CD4-positive, alpha-beta T cell treated with Interleukin-17A for 1 hour (primary cell): Measurements from ENCODE around the gene GNB5.
A peak's percentile ranks its signal among the peaks of the same experiment; 100 is the strongest.

Experiments
- DNase-seq: peaks from one replicate; pipeline ENCODE4 v3.0.0-alpha.2; 2020

Gene GNB5

GRCh38 chr15:52139599-52140462, 51.4 kb downstream of the GNB5 start:
- peak; percentile 61 for DNase-seq

GRCh38 chr15:52137432-52138357, 53.5 kb downstream of the GNB5 start:
- peak; percentile 19 for DNase-seq

- no peak for DNase-seq
Measured at GRCh38 chr15:52136442-52136980, 54.7 kb downstream of the GNB5 start.

- DNase-seq: no peak
Measured at GRCh38 chr15:52134502-52135144, 56.6 kb downstream of the GNB5 start.

GRCh38 chr15:52133510-52134220, 57.5 kb downstream of the GNB5 start:
- no peak for DNase-seq

GRCh38 chr15:52132066-52132465, 59.1 kb downstream of the GNB5 start:
- DNase-seq: no peak

GRCh38 chr15:52128568-52128967, 62.6 kb downstream of the GNB5 start:
- DNase-seq: no peak

GRCh38 chr15:52124270-52124880, 66.8 kb downstream of the GNB5 start:
- DNase-seq: no peak

GRCh38 chr15:52121896-52122295, 69.3 kb downstream of the GNB5 start:
- DNase-seq: no peak

GRCh38 chr15:52121006-52121405, 70.2 kb downstream of the GNB5 start:
- no peak for DNase-seq

GRCh38 chr15:52120488-52120887, 70.7 kb downstream of the GNB5 start:
- DNase-seq: no peak

- no peak for DNase-seq
Measured at GRCh38 chr15:52118969-52119749, 72.0 kb downstream of the GNB5 start.

GRCh38 chr15:52117549-52117948, 73.6 kb downstream of the GNB5 start:
- DNase-seq: no peak

- DNase-seq: no peak
Measured at GRCh38 chr15:52115598-52116427, 75.4 kb downstream of the GNB5 start.

- no peak for DNase-seq
Measured at GRCh38 chr15:52114261-52115055, 76.7 kb downstream of the GNB5 start.

GRCh38 chr15:52113708-52114107, 77.5 kb downstream of the GNB5 start:
- no peak for DNase-seq

- no peak for DNase-seq
Measured at GRCh38 chr15:52113235-52113634, 78.0 kb downstream of the GNB5 start.

- DNase-seq: peak; percentile 42
Measured at GRCh38 chr15:52112203-52112750, 78.9 kb downstream of the GNB5 start.
